CD8-positive, alpha-beta memory T cell (primary cell): Measurements from ENCODE around the gene TSHZ3. TPM values are rescaled to one million over a fixed set of nuclear protein-coding genes. Genes with fewer than 3 reads are reported as not detected.

Source experiments
- CTCF ChIA-PET: fragments of 350-600 bp; sonication (Branson Sonifier 250); formaldehyde crosslinking; loops from one replicate; lab custom pipeline; 2021; ENCODE audit warnings: antibody characterized with exemption; lab: Charles Lee
- POLR2A ChIA-PET: fragments of 350-600 bp; sonication (Branson Sonifier 250); formaldehyde crosslinking; loops from one replicate; lab custom pipeline; 2021; ENCODE audit warnings: antibody characterized with exemption; lab: Charles Lee
- DNase-seq, 5 donors: peaks; one replicate each; pipeline versions ENCODE4 v3.0.0 to v3.0.0-alpha.2; 2020 to 2022; ENCODE audit warnings: mixed read lengths in 1 of 5
- H3K27ac ChIP-seq: one replicate; pipeline ENCODE4 v1.7.0; 2013; ENCODE audit warnings: low read depth, mild to moderate bottlenecking, low read length, moderate library complexity
- H3K27me3 ChIP-seq: 2 replicates; pipeline ENCODE4 v1.7.0; 2013; ENCODE audit warnings: low read length, mild to moderate bottlenecking; ENCODE audit not compliant: insufficient read depth, poor library complexity, severe bottlenecking
- H3K36me3 ChIP-seq: 2 replicates; pipeline ENCODE4 v1.7.0; 2013; ENCODE audit warnings: mild to moderate bottlenecking, low read length, moderate library complexity; ENCODE audit not compliant: insufficient read depth
- H3K4me1 ChIP-seq: 2 replicates; pipeline ENCODE4 v1.7.0; 2013; ENCODE audit warnings: mild to moderate bottlenecking, low read length, moderate library complexity; ENCODE audit not compliant: insufficient read depth
- H3K4me3 ChIP-seq: 2 replicates; pipeline ENCODE4 v1.7.0; 2013; ENCODE audit warnings: mild to moderate bottlenecking, low read length
- H3K9me3 ChIP-seq: 2 replicates; pipeline ENCODE4 v1.7.0; 2013; ENCODE audit warnings: mild to moderate bottlenecking, low read length
- H3K27ac Mint-ChIP-seq, 8 donors: one replicate each; pipeline ENCODE4 v1.8.0; 2020 to 2021; ENCODE audit warnings: mixed read lengths in 8 of 8, mild to moderate bottlenecking in 6 of 8, inconsistent platforms in 3 of 8, moderate library complexity in 3 of 8
- H3K27me3 Mint-ChIP-seq, 2 donors: one replicate each; pipeline ENCODE4 v1.8.0; 2020 to 2021; ENCODE audit warnings: mixed read lengths in 2 of 2, mild to moderate bottlenecking in 1 of 2, moderate library complexity in 1 of 2
- H3K36me3 Mint-ChIP-seq, 3 donors: one replicate each; pipeline ENCODE4 v1.8.0; 2020 to 2021; ENCODE audit warnings: mixed read lengths in 3 of 3, inconsistent platforms in 1 of 3, mild to moderate bottlenecking in 1 of 3
- H3K4me1 Mint-ChIP-seq, 3 donors: one replicate each; pipeline ENCODE4 v1.8.0; 2020 to 2021; ENCODE audit warnings: mixed read lengths in 3 of 3, inconsistent platforms in 1 of 3, mild to moderate bottlenecking in 1 of 3
- H3K4me3 Mint-ChIP-seq, 7 donors: one replicate each; pipeline ENCODE4 v1.8.0; 2020 to 2021; ENCODE audit warnings: mixed read lengths in 7 of 7, mild to moderate bottlenecking in 6 of 7, moderate library complexity in 4 of 7, inconsistent platforms in 2 of 7
- H3K9me3 Mint-ChIP-seq, 5 donors: one replicate each; pipeline ENCODE4 v1.8.0; 2020 to 2022; ENCODE audit warnings: mixed read lengths in 5 of 5, mild to moderate bottlenecking in 3 of 5, moderate library complexity in 2 of 5, inconsistent platforms in 1 of 5
- polyA plus RNA-seq: library from polyadenylated mRNA; unstranded; fragments of 300-500 nt; fragmentation: Illumina TruSeq; gene quantifications from one replicate; pipeline ENCODE4 v1.2.3, GENCODE V29; 2021
- total RNA-seq, 2 experiments: library from RNA; stranded (reverse); gene quantifications; one replicate each; pipeline ENCODE4 v1.2.3, GENCODE V29; 2021

The TSHZ3 gene
- total and polyA plus RNA-seq, 3 experiments from 2014 or later, result 0.35 to 1.1 (median 0.38) TPM

GRCh38 chr19:31364963-31365362, 15.7 kb upstream of the TSHZ3 start:
- Histone ChIP-seq H3K27me3 (peaks cover 14% of the 10 kb centered on the region), H3K36me3 (no peaks in the 10 kb centered on the region), H3K4me3 (no peak overlapping the region), H3K4me1 (no peaks in the 10 kb centered on the region), H3K9me3 (no peaks in the 10 kb centered on the region), H3K27ac (no peak overlapping the region)
- no peak for DNase-seq
- POLR2A ChIA-PET, result no interaction called here
- no peaks in the 10 kb centered on the region for H3K36me3 Mint-ChIP-seq
- H3K4me1 Mint-ChIP-seq, result no peaks in the 10 kb centered on the region
- peaks cover 48 to 70% of the 10 kb centered on the region in 2 donors for H3K27me3 Mint-ChIP-seq
- H3K9me3 Mint-ChIP-seq, result no peaks in the 10 kb centered on the region
- H3K4me3 Mint-ChIP-seq, result no peak overlapping the region
- no peak overlapping the region for H3K27ac Mint-ChIP-seq
- CTCF ChIA-PET, result no interaction called here

- Mint-ChIP-seq H3K4me1 (peaks cover under 1 to 5% (median 3%) of the 10 kb centered on the region in 3 donors), H3K27ac (peak overlapping the region in 1 of 8 donors; percentile 7), H3K4me3 (no peak overlapping the region), H3K9me3 (no peaks in the 10 kb centered on the region), H3K36me3 (no peaks in the 10 kb centered on the region), H3K27me3 (peaks cover 56 to 83% of the 10 kb centered on the region in 2 donors)
- DNase-seq, result no peak
- Histone ChIP-seq H3K4me3 (no peak overlapping the region), H3K36me3 (no peaks in the 10 kb centered on the region), H3K4me1 (peaks cover 3% of the 10 kb centered on the region), H3K27ac (no peak overlapping the region), H3K9me3 (no peaks in the 10 kb centered on the region), H3K27me3 (peaks cover 30% of the 10 kb centered on the region)
- ChIA-PET CTCF (interaction anchor here (0.6 kb wide), 1 partner anchor 695 kb away, joined by 3 read pairs; no protein-coding TSS in a partner anchor), POLR2A (no interaction called here)
Measured at GRCh38 chr19:31361728-31362127, 12.5 kb upstream of the TSHZ3 start.

GRCh38 chr19:31357315-31357673, 8.1 kb upstream of the TSHZ3 start:
- Histone ChIP-seq H3K36me3 (no peaks in the 10 kb centered on the region), H3K4me3 (no peak overlapping the region), H3K27ac (no peak overlapping the region), H3K27me3 (peaks cover 62% of the 10 kb centered on the region), H3K4me1 (peaks cover 4% of the 10 kb centered on the region), H3K9me3 (no peaks in the 10 kb centered on the region)
- CTCF ChIA-PET, result no interaction called here
- Mint-ChIP-seq H3K27ac (no peak overlapping the region), H3K4me1 (peaks cover 28 to 42% (median 38%) of the 10 kb centered on the region in 3 donors), H3K4me3 (peak overlapping the region in 1 of 7 donors; percentile 72), H3K9me3 (no peaks in the 10 kb centered on the region), H3K27me3 (peaks cover 66 to 91% of the 10 kb centered on the region in 2 donors), H3K36me3 (no peaks in the 10 kb centered on the region)
- DNase-seq, result no peak
- POLR2A ChIA-PET, result no interaction called here

GRCh38 chr19:31356587-31357314, 7.5 kb upstream of the TSHZ3 start:
- Mint-ChIP-seq H3K4me3 (peak overlapping the region in 2 of 7 donors; percentile 10 to 72), H3K4me1 (peaks cover 33 to 47% (median 43%) of the 10 kb centered on the region in 3 donors), H3K27me3 (peaks cover 70 to 94% of the 10 kb centered on the region in 2 donors), H3K36me3 (no peaks in the 10 kb centered on the region), H3K9me3 (no peaks in the 10 kb centered on the region), H3K27ac (peak overlapping the region in 2 of 8 donors; percentile 18 to 36)
- peaks cover 64% of the 10 kb centered on the region for H3K27me3 ChIP-seq
- ChIA-PET POLR2A (no interaction called here), CTCF (interaction anchor here (1.1 to 1.3 kb wide), 2 partner anchors 9 to 572 kb away, joined by 3 read pairs; no protein-coding TSS in a partner anchor)
- peak; percentile 27 to 55 (median 42) for DNase-seq
- H3K36me3 ChIP-seq, result no peaks in the 10 kb centered on the region
- H3K27ac ChIP-seq, result no peak overlapping the region
- H3K4me3 ChIP-seq, result no peak overlapping the region
- no peaks in the 10 kb centered on the region for H3K9me3 ChIP-seq
- H3K4me1 ChIP-seq, result peaks cover 4% of the 10 kb centered on the region

GRCh38 chr19:31355665-31356289, 6.5 kb upstream of the TSHZ3 start:
- DNase-seq, result no peak
- H3K27ac Mint-ChIP-seq, result no peak overlapping the region
- H3K9me3 Mint-ChIP-seq, result no peaks in the 10 kb centered on the region
- ChIA-PET CTCF (interaction anchor here (1.1 to 1.3 kb wide), 2 partner anchors 10 to 571 kb away, joined by 3 read pairs; no protein-coding TSS in a partner anchor), POLR2A (no interaction called here)
- H3K27me3 Mint-ChIP-seq, result peaks cover 67 to 92% of the 10 kb centered on the region in 2 donors
- peaks cover 0 to 2% (median 0%) of the 10 kb centered on the region in 3 donors for H3K36me3 Mint-ChIP-seq
- H3K4me3 Mint-ChIP-seq, result peak overlapping the region in 2 of 7 donors; percentile 13 to 47
- Histone ChIP-seq H3K9me3 (no peaks in the 10 kb centered on the region), H3K27ac (no peak overlapping the region), H3K4me1 (peaks cover 4% of the 10 kb centered on the region), H3K4me3 (no peak overlapping the region), H3K27me3 (peaks cover 69% of the 10 kb centered on the region), H3K36me3 (no peaks in the 10 kb centered on the region)
- peaks cover 36 to 53% (median 43%) of the 10 kb centered on the region in 3 donors for H3K4me1 Mint-ChIP-seq

- no peak for DNase-seq
- Mint-ChIP-seq H3K36me3 (peaks cover 0 to 2% (median 0%) of the 10 kb centered on the region in 3 donors), H3K4me3 (peak overlapping the region in 3 of 7 donors; percentile 13 to 74 (median 47)), H3K9me3 (no peaks in the 10 kb centered on the region), H3K27ac (peak overlapping the region in 1 of 8 donors; percentile 24), H3K4me1 (peaks cover 36 to 53% (median 43%) of the 10 kb centered on the region in 3 donors), H3K27me3 (peaks cover 65 to 87% of the 10 kb centered on the region in 2 donors)
- ChIA-PET CTCF (interaction anchor here (0.9 to 1.3 kb wide), 3 partner anchors 17 to 570 kb away, joined by 3 read pairs; no protein-coding TSS in a partner anchor), POLR2A (no interaction called here)
- peaks cover 4% of the 10 kb centered on the region for H3K4me1 ChIP-seq
- no peaks in the 10 kb centered on the region for H3K36me3 ChIP-seq
- H3K27me3 ChIP-seq, result peaks cover 69% of the 10 kb centered on the region
- H3K27ac ChIP-seq, result no peak overlapping the region
- no peak overlapping the region for H3K4me3 ChIP-seq
- no peaks in the 10 kb centered on the region for H3K9me3 ChIP-seq
Measured at GRCh38 chr19:31354799-31355664, 5.8 kb upstream of the TSHZ3 start.

- Mint-ChIP-seq H3K9me3 (no peaks in the 10 kb centered on the region), H3K36me3 (peaks cover 0 to 2% (median 0%) of the 10 kb centered on the region in 3 donors), H3K4me3 (peak overlapping the region in 3 of 7 donors; percentile 15 to 92 (median 33)), H3K27me3 (peaks cover 61 to 80% of the 10 kb centered on the region in 2 donors), H3K4me1 (peaks cover 36 to 53% (median 43%) of the 10 kb centered on the region in 3 donors), H3K27ac (no peak overlapping the region)
- peaks cover 4% of the 10 kb centered on the region for H3K4me1 ChIP-seq
- peaks cover 69% of the 10 kb centered on the region for H3K27me3 ChIP-seq
- POLR2A ChIA-PET, result no interaction called here
- CTCF ChIA-PET, result interaction anchor here (0.9 to 1.0 kb wide), 2 partner anchors 17 to 570 kb away, joined by 3 read pairs; no protein-coding TSS in a partner anchor
- no peaks in the 10 kb centered on the region for H3K36me3 ChIP-seq
- no peak overlapping the region for H3K4me3 ChIP-seq
- no peak for DNase-seq
- H3K27ac ChIP-seq, result no peak overlapping the region
- no peaks in the 10 kb centered on the region for H3K9me3 ChIP-seq
Measured at GRCh38 chr19:31354316-31354715, 5.1 kb upstream of the TSHZ3 start.
